Choroid plexus epithelial cell (primary cell): ENCODE data around the gene GDPD5.

Source experiments
- DNase-seq: peaks from one replicate; pipeline ENCODE4 v3.0.0-alpha.2; 2010; ENCODE audit warnings: low read depth
- H3K4me3 ChIP-seq: 2 replicates; pipeline ENCODE4 v1.5.1; 2011; ENCODE audit warnings: low read depth, mild to moderate bottlenecking, control low read depth, low read length, moderate library complexity
- CTCF ChIP-seq: conservative IDR thresholded peaks from 2 replicates; pipeline ENCODE4 v1.5.1; 2011; ENCODE audit warnings: low read depth, mild to moderate bottlenecking, control low read depth, inconsistent platforms, low read length, moderate library complexity

The GDPD5 gene

GRCh38 chr11:75403037-75403436 is 122.7 kb downstream of the GDPD5 start:
- no peak for DNase-seq
- H3K4me3 ChIP-seq: no peak overlapping the region
- TF ChIP-seq CTCF: no peak

- no peak for DNase-seq
- peak overlapping the region; percentile 3 for H3K4me3 ChIP-seq
- peak; percentile 22 for TF ChIP-seq CTCF
These were observed 123.6 kb downstream of the GDPD5 start for GRCh38 chr11:75402002-75402773.

- DNase-seq: peak; percentile 25
- TF ChIP-seq CTCF: no peak
- peak overlapping the region; percentile 86 for H3K4me3 ChIP-seq
These were observed 125.4 kb downstream of the GDPD5 start for GRCh38 chr11:75400146-75400865.

- peak within 1 kb of the TSS; percentile 86 for H3K4me3 ChIP-seq
- peak; percentile 31 for TF ChIP-seq CTCF
- peak; percentile 93 for DNase-seq
These were observed 126.2 kb downstream of the GDPD5 start, which contains the start of gene RPS3 for GRCh38 chr11:75399344-75400145. Gene RPS3 (plus strand): TSS chr11:75399518. CDS start chr11:75399548, 30 bp downstream.

- DNase-seq: no peak
- no peak overlapping the region for H3K4me3 ChIP-seq
- no peak for TF ChIP-seq CTCF
These were observed 126.8 kb downstream of the GDPD5 start for GRCh38 chr11:75398906-75399305.

- DNase-seq: no peak
- TF ChIP-seq CTCF: no peak
- H3K4me3 ChIP-seq: no peak overlapping the region
These were observed 131.5 kb downstream of the GDPD5 start for GRCh38 chr11:75394085-75394840.
